ENCODE data around the gene SKOR1.

SKOR1 gene, protein sequence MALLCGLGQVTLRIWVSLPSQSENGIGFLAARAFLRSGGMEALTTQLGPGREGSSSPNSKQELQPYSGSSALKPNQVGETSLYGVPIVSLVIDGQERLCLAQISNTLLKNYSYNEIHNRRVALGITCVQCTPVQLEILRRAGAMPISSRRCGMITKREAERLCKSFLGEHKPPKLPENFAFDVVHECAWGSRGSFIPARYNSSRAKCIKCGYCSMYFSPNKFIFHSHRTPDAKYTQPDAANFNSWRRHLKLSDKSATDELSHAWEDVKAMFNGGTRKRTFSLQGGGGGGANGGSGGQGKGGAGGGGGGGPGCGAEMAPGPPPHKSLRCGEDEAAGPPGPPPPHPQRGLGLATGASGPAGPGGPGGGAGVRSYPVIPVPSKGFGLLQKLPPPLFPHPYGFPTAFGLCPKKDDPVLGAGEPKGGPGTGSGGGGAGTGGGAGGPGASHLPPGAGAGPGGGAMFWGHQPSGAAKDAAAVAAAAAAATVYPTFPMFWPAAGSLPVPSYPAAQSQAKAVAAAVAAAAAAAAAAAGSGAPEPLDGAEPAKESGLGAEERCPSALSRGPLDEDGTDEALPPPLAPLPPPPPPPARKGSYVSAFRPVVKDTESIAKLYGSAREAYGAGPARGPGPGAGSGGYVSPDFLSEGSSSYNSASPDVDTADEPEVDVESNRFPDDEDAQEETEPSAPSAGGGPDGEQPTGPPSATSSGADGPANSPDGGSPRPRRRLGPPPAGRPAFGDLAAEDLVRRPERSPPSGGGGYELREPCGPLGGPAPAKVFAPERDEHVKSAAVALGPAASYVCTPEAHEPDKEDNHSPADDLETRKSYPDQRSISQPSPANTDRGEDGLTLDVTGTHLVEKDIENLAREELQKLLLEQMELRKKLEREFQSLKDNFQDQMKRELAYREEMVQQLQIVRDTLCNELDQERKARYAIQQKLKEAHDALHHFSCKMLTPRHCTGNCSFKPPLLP
- long read RNA-seq, donor 1: 0 reads
- long read RNA-seq, donor 2: 0 reads
- long read RNA-seq, donor 3: 0 reads
- long read RNA-seq, donor 4: 0 reads
- long read RNA-seq, donor 5: 0 reads
- long read RNA-seq, donor 6: 0 reads
- long read RNA-seq, donor 7: 0 reads
- long read RNA-seq, donor 8: 0 reads

- DNase-seq: peak; percentile 63
Observed at GRCh38 chr15:67824976-67825880, at the start of gene SKOR1. Gene SKOR1 (plus strand): TSS chr15:67825509. CDS start chr15:67825603, 94 bp downstream.

- DNase-seq: no peak
Observed at GRCh38 chr15:67775998-67776397, 49.3 kb upstream of the SKOR1 start.

DNA sequence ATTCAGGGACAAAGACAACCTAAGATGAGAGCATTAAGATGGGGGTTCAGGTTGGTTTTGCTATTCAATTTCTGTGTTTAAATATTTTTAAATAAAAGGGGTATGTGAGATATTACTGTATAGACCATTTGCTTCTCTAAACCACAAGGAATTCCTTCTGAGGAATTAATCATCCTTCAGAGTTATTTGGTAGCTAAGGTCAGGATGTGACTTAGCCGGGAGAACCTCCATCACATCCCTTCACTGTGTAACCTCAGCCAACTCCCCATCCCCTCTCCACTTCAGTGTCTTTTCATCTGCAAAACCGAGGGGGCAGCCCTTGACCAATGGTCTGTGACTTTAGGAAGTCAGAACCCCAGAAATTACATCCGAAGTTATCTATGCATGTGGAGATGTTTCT lies 48.7 kb upstream of the SKOR1 start:
- no peak for DNase-seq

- DNase-seq: no peak
Observed at GRCh38 chr15:67777071-67777470, 48.2 kb upstream of the SKOR1 start.

- no peak for DNase-seq
Observed at GRCh38 chr15:67777773-67778172, 47.5 kb upstream of the SKOR1 start.

- DNase-seq: no peak
Observed at GRCh38 chr15:67778968-67779548, 46.3 kb upstream of the SKOR1 start.

- no peak for DNase-seq
Observed at GRCh38 chr15:67779549-67780111, 45.7 kb upstream of the SKOR1 start.

DNA sequence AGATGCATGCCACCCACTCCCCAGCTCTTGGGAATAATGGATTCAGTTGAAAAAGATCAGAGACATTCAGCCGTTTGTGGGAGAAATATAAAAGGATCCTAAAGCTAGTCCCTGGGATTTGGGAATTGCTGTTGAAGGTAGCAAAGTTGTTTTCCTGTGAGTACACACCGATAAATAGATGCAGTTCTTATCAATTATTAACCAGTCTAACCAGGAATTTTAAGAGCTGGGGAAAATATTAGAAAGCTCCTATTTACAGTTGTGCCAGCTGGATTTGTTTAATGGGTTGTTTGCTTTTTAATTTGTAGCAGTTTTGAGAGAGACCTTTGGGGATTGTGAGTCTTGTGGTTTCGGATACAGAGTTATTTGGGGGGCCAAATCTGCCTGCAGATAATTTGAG lies 44.2 kb upstream of the SKOR1 start:
- no peak for DNase-seq

- DNase-seq: no peak
Observed at GRCh38 chr15:67781907-67782690, 43.2 kb upstream of the SKOR1 start.

DNA sequence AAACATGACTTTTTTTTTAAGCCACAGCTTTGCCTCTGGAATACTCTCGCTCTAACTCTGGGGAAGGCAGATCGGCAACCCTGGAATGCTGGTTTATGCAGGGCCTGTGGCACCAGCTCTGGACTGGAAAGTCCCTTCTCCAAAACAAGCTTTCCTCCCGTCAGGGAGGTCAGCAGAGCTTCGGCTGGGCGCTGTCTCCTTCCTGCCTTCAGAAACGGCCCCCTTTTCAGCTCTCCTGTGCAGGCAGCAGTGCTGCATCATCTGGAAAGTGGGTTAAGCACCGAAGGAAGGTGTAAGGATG lies 42.7 kb upstream of the SKOR1 start:
- DNase-seq: no peak

DNA sequence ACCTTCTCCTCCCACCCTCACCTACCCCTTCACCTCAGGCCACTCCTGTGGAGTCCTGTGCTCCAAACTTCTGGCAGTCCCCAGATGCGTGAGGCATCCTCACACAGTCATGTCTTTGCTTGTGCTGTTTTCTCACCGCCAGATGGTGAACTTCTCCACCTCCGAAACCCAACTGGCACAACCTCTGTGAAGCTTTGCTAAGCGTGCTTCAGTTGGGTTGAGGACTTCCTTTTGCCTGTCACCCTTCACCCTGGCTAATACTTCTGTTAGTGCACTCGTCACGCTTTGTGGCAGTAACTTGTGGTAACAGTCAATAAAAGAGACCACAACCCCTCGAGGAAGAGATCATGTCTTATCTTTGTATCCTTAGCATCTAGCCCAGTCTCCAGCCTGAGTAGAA lies 42.0 kb upstream of the SKOR1 start:
- DNase-seq: no peak

DNA sequence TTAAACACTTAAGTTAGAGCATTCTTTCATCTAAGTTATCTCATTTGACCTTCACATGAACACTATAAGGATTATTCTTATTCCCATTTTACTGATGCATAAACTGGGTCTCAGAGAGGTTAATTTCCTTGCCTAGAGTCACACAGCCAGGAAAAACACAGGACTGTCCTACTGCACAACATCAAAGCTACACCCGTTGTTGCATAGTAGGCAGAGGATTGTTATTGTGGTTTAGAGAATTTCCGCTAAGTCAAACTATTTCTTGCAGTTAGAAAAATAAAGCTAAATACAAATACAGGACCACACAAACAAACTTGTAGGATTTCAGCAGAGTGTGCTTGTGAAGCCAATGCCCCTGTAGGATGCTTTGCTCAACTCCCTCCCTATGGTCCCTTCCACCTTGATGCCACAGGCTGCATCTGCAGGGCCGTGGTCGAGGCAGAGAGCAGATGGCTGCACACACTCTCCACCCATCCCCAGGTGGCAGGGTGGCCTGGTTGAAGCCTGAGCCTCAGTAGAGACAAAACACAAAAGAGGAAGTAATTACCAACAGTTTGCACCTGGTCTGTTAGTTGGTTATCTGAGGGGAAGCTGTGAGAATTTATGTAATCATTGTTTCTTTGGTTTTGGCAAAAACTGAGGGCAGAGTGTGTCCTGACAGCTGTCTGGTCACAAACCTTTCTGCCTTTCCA lies 41.1 kb upstream of the SKOR1 start:
- no peak for DNase-seq

GRCh38 chr15:67784856-67785430 lies 40.4 kb upstream of the SKOR1 start:
- DNase-seq: no peak

GRCh38 chr15:67785431-67785830 lies 39.9 kb upstream of the SKOR1 start:
- no peak for DNase-seq

- DNase-seq: no peak
Observed at GRCh38 chr15:67786646-67787045, 38.7 kb upstream of the SKOR1 start.

- no peak for DNase-seq
Observed at GRCh38 chr15:67788986-67789385, 36.3 kb upstream of the SKOR1 start.

GRCh38 chr15:67790610-67791319 lies 34.5 kb upstream of the SKOR1 start:
- DNase-seq: no peak

DNA sequence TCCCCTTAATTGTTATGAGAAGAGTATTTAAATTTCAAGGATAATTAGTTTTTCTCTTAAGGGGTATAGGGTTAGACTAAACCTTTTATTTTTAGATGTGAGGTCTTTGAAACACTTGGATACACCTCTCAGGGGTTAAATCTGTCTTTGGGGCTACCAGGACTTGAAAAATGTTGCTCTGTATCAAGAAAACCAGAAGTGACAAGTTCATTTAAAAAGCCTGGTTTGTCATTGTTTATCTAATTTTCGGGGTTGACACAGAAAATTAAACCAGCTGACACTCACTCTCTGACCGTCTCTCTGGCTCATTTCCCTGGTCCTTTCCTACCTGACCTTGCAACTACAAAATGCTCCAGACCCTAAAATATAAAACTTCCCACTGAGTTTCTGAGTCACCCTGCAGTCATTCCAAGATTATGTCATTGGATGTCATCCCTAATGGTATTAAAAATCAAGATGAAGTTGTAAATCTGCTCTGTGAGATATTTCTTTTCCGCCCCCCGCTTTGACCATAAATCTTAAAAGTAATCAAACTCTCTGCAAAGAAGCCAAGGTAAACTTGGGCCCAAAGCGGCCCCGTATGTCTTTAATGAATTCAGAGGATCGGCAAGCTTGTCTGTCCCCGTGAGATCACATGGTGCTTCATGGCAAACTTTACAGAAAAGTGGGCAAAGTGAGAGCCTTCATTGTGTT lies 32.9 kb upstream of the SKOR1 start:
- no peak for DNase-seq
